H1 (cell line): ENCODE measurements around the gene SLC22A2. TPM values are rescaled to one million over a fixed set of nuclear protein-coding genes. Genes with fewer than 3 reads are reported as not detected.
A peak's percentile ranks its signal among the peaks of the same experiment; 100 is the strongest.
"Not testable (repeated sequence)": the region's sequence is repeated elsewhere in the genome, so short reads cannot be mapped to it uniquely, and the experiment has no call there.

Experiments used
- CTCF ChIA-PET: fragments of 300-600 bp; sonication (Branson Sonifier 250); formaldehyde crosslinking; loops from one replicate; lab custom pipeline; 2021; ENCODE audit not compliant: partially characterized antibody; lab: Charles Lee
- POLR2A ChIA-PET: fragments of 300-600 bp; sonication (Branson Sonifier 250); formaldehyde crosslinking; loops from one replicate; lab custom pipeline; 2021; ENCODE audit warnings: inconsistent platforms; ENCODE audit not compliant: partially characterized antibody; lab: Charles Lee
- DNase-seq, 2 experiments: peaks; one replicate each; pipeline versions ENCODE4 v3.0.0 to v3.0.0-alpha.2; 2010 to 2022; ENCODE audit warnings: low spot score in 2 of 2, low read depth in 1 of 2, mixed read lengths in 1 of 2
- FAIRE-seq: peaks from 2 replicates; lab custom pipeline; 2011; peaks lifted over from hg19 to GRCh38; lab: Jason Lieb, UNC
- H2AFZ ChIP-seq: 2 replicates; pipeline ENCODE4 v1.8.1; 2012; ENCODE audit warnings: low read length, inconsistent platforms
- H2AK5ac ChIP-seq: 2 replicates; pipeline ENCODE4 v1.6.1; 2013; ENCODE audit warnings: low read depth, low read length
- H2BK120ac ChIP-seq: replicated peaks from 2 replicates; pipeline ENCODE3; 2013; ENCODE audit warnings: low read depth, low read length, inconsistent platforms
- H2BK12ac ChIP-seq: 2 replicates; pipeline ENCODE4 v1.6.1; 2013; ENCODE audit warnings: low read depth, low read length
- H2BK15ac ChIP-seq: 2 replicates; pipeline ENCODE4 v1.6.1; 2013; ENCODE audit warnings: low read length
- H2BK20ac ChIP-seq: 2 replicates; pipeline ENCODE4 v1.6.1; 2013; ENCODE audit warnings: low read length
- H2BK5ac ChIP-seq: 2 replicates; pipeline ENCODE4 v1.6.1; 2013; ENCODE audit warnings: low read depth, low read length
- H3K14ac ChIP-seq: 2 replicates; pipeline ENCODE4 v1.6.1; 2013; ENCODE audit warnings: inconsistent platforms; ENCODE audit not compliant: insufficient read length
- H3K18ac ChIP-seq: 2 replicates; pipeline ENCODE4 v1.6.1; 2013; ENCODE audit warnings: low read length; ENCODE audit errors: extremely low read depth
- H3K23ac ChIP-seq: 2 replicates; pipeline ENCODE4 v1.6.1; 2013; ENCODE audit warnings: inconsistent platforms; ENCODE audit not compliant: insufficient read length
- H3K23me2 ChIP-seq: 2 replicates; pipeline ENCODE4 v1.6.1; 2013; ENCODE audit warnings: low read depth, low read length
- H3K27ac ChIP-seq: 2 replicates; pipeline ENCODE4 v1.6.1; 2011; ENCODE audit warnings: low read depth, low read length, inconsistent platforms
- H3K27me3 ChIP-seq, 4 experiments: replicated peaks in 1 of 4; 1 replicate in 1 of 4; 2 replicates in 3 of 4; pipeline versions ENCODE4 v1.6.1 to v1.8.1; 2011 to 2013; ENCODE audit warnings: low read length in 3 of 4, mild to moderate bottlenecking in 3 of 4, inconsistent platforms in 2 of 4, mixed read lengths in 2 of 4, moderate library complexity in 1 of 4; ENCODE audit not compliant: control insufficient read depth in 3 of 4, insufficient read depth in 3 of 4; ENCODE audit errors: extremely low read depth in 1 of 4
- H3K36me3 ChIP-seq, 4 experiments: 2 replicates each; pipeline versions ENCODE4 v1.6.1 to v1.8.1; 2011 to 2013; ENCODE audit warnings: mild to moderate bottlenecking in 4 of 4, low read length in 3 of 4, moderate library complexity in 2 of 4, control low read depth in 1 of 4, inconsistent platforms in 1 of 4; ENCODE audit not compliant: insufficient read depth in 4 of 4, control insufficient read depth in 2 of 4
- H3K4ac ChIP-seq: replicated peaks from 2 replicates; pipeline ENCODE3; 2013; ENCODE audit warnings: low read length, low read depth, mixed read lengths, inconsistent platforms; ENCODE audit not compliant: insufficient read length
- H3K4me1 ChIP-seq, 4 experiments: replicated peaks in 1 of 4; 1 replicate in 1 of 4; 2 replicates in 3 of 4; pipeline versions ENCODE4 v1.6.1 to v1.8.1; 2011 to 2013; ENCODE audit warnings: low read length in 3 of 4, inconsistent platforms in 2 of 4, mixed read lengths in 1 of 4; ENCODE audit not compliant: insufficient read depth in 4 of 4, control insufficient read depth in 3 of 4
- H3K4me2 ChIP-seq, 2 experiments: 2 replicates each; pipeline versions ENCODE4 v1.6.1 to v1.8.1; 2011 to 2013; ENCODE audit warnings: low read depth in 2 of 2, low read length in 2 of 2, control low read depth in 1 of 2, inconsistent platforms in 1 of 2, mild to moderate bottlenecking in 1 of 2; ENCODE audit not compliant: insufficient read depth in 1 of 2
- H3K4me3 ChIP-seq, 4 experiments: fragments of 200-600, 300-600 bp in 1 of 4; sonication (generic), shearing (Covaris generic), sonication (Bioruptor Twin) in 1 of 4; 2 replicates each; pipeline versions ENCODE4 v1.5.1 to v1.8.1; 2011 to 2016; ENCODE audit warnings: low read length in 4 of 4, low read depth in 3 of 4, control low read depth in 2 of 4, inconsistent platforms in 2 of 4, mild to moderate bottlenecking in 2 of 4, mixed read lengths in 1 of 4, moderate library complexity in 1 of 4; ENCODE audit not compliant: insufficient read depth in 2 of 4; ENCODE audit errors: extremely low read depth in 1 of 4
- H3K56ac ChIP-seq: replicated peaks from 2 replicates; pipeline ENCODE3; 2013; ENCODE audit warnings: low read depth, mild to moderate bottlenecking, mixed read lengths, low read length, inconsistent platforms; ENCODE audit not compliant: insufficient read length
- H3K79me1 ChIP-seq: 2 replicates; pipeline ENCODE4 v1.6.1; 2013; ENCODE audit warnings: low read depth, low read length, control low read depth
- H3K79me2 ChIP-seq, 2 experiments: 2 replicates each; pipeline versions ENCODE4 v1.6.1 to v1.8.1; 2012 to 2013; ENCODE audit warnings: low read length in 2 of 2, mild to moderate bottlenecking in 2 of 2, inconsistent platforms in 1 of 2; ENCODE audit not compliant: insufficient read depth in 2 of 2, control insufficient read depth in 1 of 2
- H3K9ac ChIP-seq, 4 experiments: replicated peaks in 1 of 4; 1 replicate in 1 of 4; 2 replicates in 3 of 4; pipeline versions ENCODE4 v1.6.1 to v1.8.1; 2011 to 2013; ENCODE audit warnings: low read depth in 3 of 4, low read length in 3 of 4, control low read depth in 2 of 4, mild to moderate bottlenecking in 2 of 4, moderate library complexity in 2 of 4, inconsistent platforms in 1 of 4; ENCODE audit errors: extremely low read depth in 1 of 4
- H3K9me3 ChIP-seq, 2 experiments: 2 replicates each; pipeline versions ENCODE4 v1.6.1 to v1.8.1; 2012 to 2013; ENCODE audit warnings: mild to moderate bottlenecking in 2 of 2, moderate library complexity in 2 of 2, control low read depth in 1 of 2, inconsistent platforms in 1 of 2, low read depth in 1 of 2, low read length in 1 of 2, mixed read lengths in 1 of 2; ENCODE audit not compliant: insufficient read depth in 2 of 2
- H4K20me1 ChIP-seq, 2 experiments: replicated peaks in 1 of 2; 2 replicates each; pipeline versions ENCODE3 to v1.8.1; 2011 to 2013; ENCODE audit warnings: inconsistent platforms in 2 of 2, low read length in 2 of 2, mild to moderate bottlenecking in 1 of 2; ENCODE audit not compliant: insufficient read depth in 2 of 2, control insufficient read depth in 1 of 2
- H4K5ac ChIP-seq: 2 replicates; pipeline ENCODE4 v1.6.1; 2013; ENCODE audit warnings: low read length, low read depth, mixed read lengths, inconsistent platforms; ENCODE audit not compliant: insufficient read length
- H4K8ac ChIP-seq: 2 replicates; pipeline ENCODE4 v1.8.0; 2013; ENCODE audit warnings: mild to moderate bottlenecking, moderate library complexity, low read length, inconsistent platforms; ENCODE audit not compliant: insufficient read depth; ENCODE audit errors: extremely low read depth
- H4K91ac ChIP-seq: replicated peaks from 2 replicates; pipeline ENCODE3; 2013; ENCODE audit warnings: low read length, mixed read lengths, inconsistent platforms; ENCODE audit not compliant: insufficient read length
- WGBS, 2 experiments: shearing (Covaris generic) in 1 of 2; methylation state at CpG; one replicate each; pipeline versions ENCODE4 v1.1.6 to v1.1.7; 2013 to 2015; ENCODE audit warnings: low lambda C conversion rate in 2 of 2, mixed read lengths in 2 of 2, inconsistent platforms in 1 of 2, low coverage in 1 of 2, missing lambda C conversion rate in 1 of 2; ENCODE audit not compliant: insufficient replicate concordance in 2 of 2, insufficient coverage in 1 of 2, insufficient read length in 1 of 2; ENCODE audit errors: extremely low coverage in 1 of 2, missing lambda C conversion rate in 1 of 2; 5-methylcytosine and 5-hydroxymethylcytosine counted together
- polyA plus RNA-seq, 7 experiments: library from polyadenylated mRNA; depleted of rRNA in 3 of 7; stranded (reverse) in 5 of 7; unstranded in 2 of 7; fragments of >200 nt in 5 of 7; fragments of 200-250 nt in 2 of 7; gene quantifications; 1 replicate in 5 of 7; 2 replicates in 1 of 7; 4 replicates in 1 of 7; pipeline versions ENCODE4 v1.2.1 to v1.2.3, GENCODE V29; 2011 to 2013; ENCODE audit warnings: missing spikeins in 2 of 7, mixed read lengths in 2 of 7
- total RNA-seq: library from RNA; stranded (reverse); fragmentation: NEBNext Ultra II Directional; extraction: Animal tissue kit (Norgen Biotek cat#: 25700); gene quantifications from 2 replicates; pipeline ENCODE4 v1.2.1, GENCODE V29; 2021
- TF ChIP-seq, protein P1 (sequence below), 3 experiments: IDR thresholded peaks; 1 replicate in 2 of 3; 2 replicates in 1 of 3; pipeline versions ENCODE4 v1.5.1 to v1.6.1; 2011; ENCODE audit warnings: low read length in 3 of 3, mild to moderate bottlenecking in 3 of 3, inconsistent platforms in 2 of 3, low read depth in 1 of 3, moderate library complexity in 1 of 3; ENCODE audit not compliant: insufficient read depth in 1 of 3; ENCODE audit errors: control extremely low read depth in 1 of 3

The SLC22A2 gene
- total and polyA plus RNA-seq, 2 of the 8 experiments (the other 6 are each of a cell fraction or from before 2014, with no cell fraction given), result 0.23 to 1.4 TPM

DNA sequence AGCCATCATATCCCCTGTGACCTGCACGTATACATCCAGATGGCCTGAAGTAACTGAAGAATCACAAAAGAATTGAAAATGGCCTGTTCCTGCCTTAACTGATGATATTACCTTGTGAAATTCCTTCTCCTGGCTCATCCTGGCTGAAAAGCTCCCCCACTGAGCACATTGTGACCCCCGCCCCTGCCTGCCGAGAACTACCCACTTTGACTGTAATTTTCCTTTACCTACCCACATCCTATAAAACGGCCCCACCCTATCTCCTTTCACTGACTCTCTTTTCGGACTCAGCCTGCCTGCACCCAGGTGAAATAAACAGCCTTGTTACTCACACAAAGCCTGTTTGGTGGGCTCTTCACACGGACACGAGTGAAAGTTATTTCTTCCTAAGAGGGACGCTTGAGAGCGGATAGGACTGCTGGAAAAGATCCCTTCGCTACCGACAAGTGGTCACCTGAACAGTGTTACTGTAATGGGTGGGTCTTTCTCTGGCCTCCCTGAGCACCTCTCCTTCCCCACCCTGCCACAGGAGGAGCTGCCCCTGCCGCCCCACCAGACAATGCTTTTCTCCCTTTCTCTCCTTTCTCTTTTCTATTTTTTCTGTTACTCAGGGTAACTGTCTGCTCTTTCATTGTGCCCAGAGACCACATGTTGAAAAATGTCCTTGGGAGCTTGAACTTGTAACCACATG lies 24.5 kb downstream of the SLC22A2 start:
- POLR2A ChIA-PET, result interaction anchor here (1.1 to 1.2 kb wide), 2 partner anchors 9 to 11 kb away, joined by 3 read pairs; no protein-coding TSS in a partner anchor
- H2AK5ac ChIP-seq, H4K20me1 ChIP-seq, H3K36me3 ChIP-seq, H3K23me2 ChIP-seq, DNase-seq: not testable (repeated sequence)
- peak overlapping the region; percentile 69; the same call in 1 of the 2 replicates for H2BK5ac ChIP-seq
- TF ChIP-seq, protein P1, sequence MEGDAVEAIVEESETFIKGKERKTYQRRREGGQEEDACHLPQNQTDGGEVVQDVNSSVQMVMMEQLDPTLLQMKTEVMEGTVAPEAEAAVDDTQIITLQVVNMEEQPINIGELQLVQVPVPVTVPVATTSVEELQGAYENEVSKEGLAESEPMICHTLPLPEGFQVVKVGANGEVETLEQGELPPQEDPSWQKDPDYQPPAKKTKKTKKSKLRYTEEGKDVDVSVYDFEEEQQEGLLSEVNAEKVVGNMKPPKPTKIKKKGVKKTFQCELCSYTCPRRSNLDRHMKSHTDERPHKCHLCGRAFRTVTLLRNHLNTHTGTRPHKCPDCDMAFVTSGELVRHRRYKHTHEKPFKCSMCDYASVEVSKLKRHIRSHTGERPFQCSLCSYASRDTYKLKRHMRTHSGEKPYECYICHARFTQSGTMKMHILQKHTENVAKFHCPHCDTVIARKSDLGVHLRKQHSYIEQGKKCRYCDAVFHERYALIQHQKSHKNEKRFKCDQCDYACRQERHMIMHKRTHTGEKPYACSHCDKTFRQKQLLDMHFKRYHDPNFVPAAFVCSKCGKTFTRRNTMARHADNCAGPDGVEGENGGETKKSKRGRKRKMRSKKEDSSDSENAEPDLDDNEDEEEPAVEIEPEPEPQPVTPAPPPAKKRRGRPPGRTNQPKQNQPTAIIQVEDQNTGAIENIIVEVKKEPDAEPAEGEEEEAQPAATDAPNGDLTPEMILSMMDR (IDR thresholded peaks at IDR 0.05; ENCODE audit: control extremely low read depth in 1 of 3, insufficient read depth in 1 of 3, low read depth in 1 of 3, low read length in 3 of 3), result peak in 1 of 3 experiments; percentile 10; a peak in 1 of 4 replicates
- TF ChIP-seq, all 59 proteins: peak for 1; not testable (repeated sequence) for 58
- Histone ChIP-seq H2AFZ (peak overlapping the region; percentile 63; the same call in 1 of the 2 replicates), H3K9me3 (peaks cover 15 to 32% of the 10 kb centered on the region in 2 experiments), H2BK20ac (peak overlapping the region; percentile 32; the same call in 1 of the 2 replicates), H4K91ac (peak overlapping the region; percentile 52), H3K18ac (peak overlapping the region; percentile 7; the same call in 1 of the 2 replicates)
- not testable (repeated sequence) for H3K79me1 ChIP-seq, H2BK15ac ChIP-seq, H3K9ac ChIP-seq, FAIRE-seq, H3K4me2 ChIP-seq, H3K4me1 ChIP-seq, H3K23ac ChIP-seq, H3K4ac ChIP-seq, H2BK12ac ChIP-seq, H4K5ac ChIP-seq, H2BK120ac ChIP-seq, H3K4me3 ChIP-seq, H3K56ac ChIP-seq, H4K8ac ChIP-seq, H3K27me3 ChIP-seq, H3K14ac ChIP-seq, H3K27ac ChIP-seq, H3K79me2 ChIP-seq
- 74% methylated on average over 12 of the region's 12 CpGs; no CpG with 5 or more reads in 1 of the 2 experiments for WGBS, 2 experiments
- CTCF ChIA-PET, result interaction anchor here (0.7 to 1.6 kb wide), 3 partner anchors 12 to 37 kb away, joined by 3 to 10 read pairs (median 4); no protein-coding TSS in a partner anchor
